GM21529 (cell line): ENCODE measurements around the gene OR2T35.

Experiments
- ATAC-seq: cut with Tn5 transposase; IDR thresholded peaks from one replicate; pipeline ENCODE4 v1.9.1; 2021; ENCODE audit not compliant: unreplicated experiment

Gene OR2T35

GRCh38 chr1:248627971-248628844 is 16.9 kb downstream of the OR2T35 start:
- ATAC-seq, result peak; percentile 99

GRCh38 chr1:248625971-248626370 is 19.1 kb downstream of the OR2T35 start:
- no peak for ATAC-seq

GRCh38 chr1:248625166-248625565 is 19.9 kb downstream of the OR2T35 start:
- no peak for ATAC-seq

GRCh38 chr1:248622570-248623001 is 22.5 kb downstream of the OR2T35 start:
- ATAC-seq, result peak; percentile 96

- no peak for ATAC-seq
Observed at GRCh38 chr1:248621770-248622169, 23.3 kb downstream of the OR2T35 start.

GRCh38 chr1:248618878-248619277 is 26.2 kb downstream of the OR2T35 start:
- ATAC-seq, result peak; percentile 35

GRCh38 chr1:248618119-248618518 is 27.0 kb downstream of the OR2T35 start:
- no peak for ATAC-seq

- ATAC-seq, result peak; percentile 82
Observed at GRCh38 chr1:248613742-248614141, 31.3 kb downstream of the OR2T35 start.

- no peak for ATAC-seq
Observed at GRCh38 chr1:248611883-248612414, 33.1 kb downstream of the OR2T35 start.

GRCh38 chr1:248610301-248610700 is 34.8 kb downstream of the OR2T35 start:
- ATAC-seq, result no peak

- no peak for ATAC-seq
Observed at GRCh38 chr1:248599396-248599795, 45.7 kb downstream of the OR2T35 start.

- no peak for ATAC-seq
Observed at GRCh38 chr1:248597589-248597988, 47.5 kb downstream of the OR2T35 start, which contains the start of gene OR2T10. Gene OR2T10 (minus strand): TSS chr1:248597700. CDS start chr1:248593768, 3,932 bp downstream.

GRCh38 chr1:248596615-248597014 is 48.5 kb downstream of the OR2T35 start:
- peak; percentile 46 for ATAC-seq

- ATAC-seq, result no peak
Observed at GRCh38 chr1:248593226-248593625, 51.9 kb downstream of the OR2T35 start.

GRCh38 chr1:248592655-248593054 is 52.4 kb downstream of the OR2T35 start:
- ATAC-seq, result no peak

- no peak for ATAC-seq
Observed at GRCh38 chr1:248590055-248590454, 55.0 kb downstream of the OR2T35 start.

- no peak for ATAC-seq
Observed at GRCh38 chr1:248589334-248589733, 55.7 kb downstream of the OR2T35 start.
